Measurements from ENCODE around the gene NRM.
A peak's percentile ranks its signal among the peaks of the same experiment; 100 is the strongest.
"Not testable (repeated sequence)": the region's sequence is repeated elsewhere in the genome, so short reads cannot be mapped to it uniquely, and the experiment has no call there.

Gene NRM

DNA sequence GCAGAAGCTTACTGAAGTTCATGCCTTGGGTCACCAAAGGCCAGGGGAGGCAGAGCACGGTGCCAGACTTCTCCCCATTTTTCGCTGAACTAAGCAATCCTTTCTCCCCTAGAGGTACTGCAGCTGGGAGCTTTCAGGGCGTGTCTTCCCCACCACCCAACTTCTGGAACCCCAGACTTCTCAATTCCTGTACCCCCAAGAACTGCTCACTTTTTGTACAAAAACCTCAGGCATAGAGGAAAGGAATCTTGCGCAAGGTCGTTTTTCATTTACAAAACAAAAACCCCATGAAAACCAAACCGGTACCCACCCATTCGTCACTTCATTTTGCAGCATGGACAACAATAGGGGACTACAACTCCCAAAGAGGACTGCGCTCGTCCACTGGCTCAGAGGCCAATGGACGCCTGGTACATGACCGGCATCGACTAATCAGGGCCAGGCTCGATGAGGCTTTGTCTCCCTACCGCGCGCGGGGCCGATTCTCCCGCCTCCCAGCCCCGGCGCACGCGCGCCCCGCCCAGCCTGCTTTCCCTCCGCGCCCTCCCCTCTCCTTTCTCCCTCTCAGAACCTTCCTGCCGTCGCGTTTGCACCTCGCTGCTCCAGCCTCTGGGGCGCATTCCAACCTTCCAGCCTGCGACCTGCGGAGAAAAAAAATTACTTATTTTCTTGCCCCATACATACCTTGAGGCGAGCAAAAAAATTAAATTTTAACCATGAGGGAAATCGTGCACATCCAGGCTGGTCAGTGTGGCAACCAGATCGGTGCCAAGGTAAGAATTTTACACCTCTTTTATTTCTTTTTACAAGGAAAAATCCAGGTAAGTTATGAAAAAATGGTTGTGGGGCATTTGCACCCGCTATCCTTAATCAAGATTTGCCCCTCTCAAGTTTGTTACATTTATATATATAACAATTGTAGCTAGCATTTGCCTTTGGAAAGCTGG lies 29.3 kb upstream of the NRM start, which contains the start of gene TUBB:
TSS of gene TUBB (plus strand) at position 562 of the 947 bp plus-strand sequence. CDS start at position 717, 155 bp downstream.
- peak; percentile 94 for DNase-seq

DNA sequence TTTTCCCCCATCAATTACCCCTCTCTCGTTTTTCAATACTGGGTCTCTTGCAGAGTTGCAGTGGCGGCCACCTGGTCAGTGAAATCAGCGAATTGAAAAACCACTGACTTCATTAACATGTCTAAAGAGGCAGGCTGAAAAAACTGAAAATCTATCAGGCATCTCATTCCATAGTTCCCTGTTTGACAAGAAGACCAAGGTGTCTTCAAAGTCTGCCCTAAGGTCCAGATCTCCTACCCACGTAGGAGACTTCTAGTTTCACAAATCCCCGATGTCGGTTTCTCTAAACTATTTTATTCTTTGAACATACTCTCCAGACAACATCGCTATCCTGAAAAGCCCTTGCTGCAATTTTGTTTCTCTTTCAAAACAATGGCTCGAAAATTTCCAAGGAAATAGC lies 28.6 kb upstream of the NRM start:
- peak; percentile 69 for DNase-seq

DNA sequence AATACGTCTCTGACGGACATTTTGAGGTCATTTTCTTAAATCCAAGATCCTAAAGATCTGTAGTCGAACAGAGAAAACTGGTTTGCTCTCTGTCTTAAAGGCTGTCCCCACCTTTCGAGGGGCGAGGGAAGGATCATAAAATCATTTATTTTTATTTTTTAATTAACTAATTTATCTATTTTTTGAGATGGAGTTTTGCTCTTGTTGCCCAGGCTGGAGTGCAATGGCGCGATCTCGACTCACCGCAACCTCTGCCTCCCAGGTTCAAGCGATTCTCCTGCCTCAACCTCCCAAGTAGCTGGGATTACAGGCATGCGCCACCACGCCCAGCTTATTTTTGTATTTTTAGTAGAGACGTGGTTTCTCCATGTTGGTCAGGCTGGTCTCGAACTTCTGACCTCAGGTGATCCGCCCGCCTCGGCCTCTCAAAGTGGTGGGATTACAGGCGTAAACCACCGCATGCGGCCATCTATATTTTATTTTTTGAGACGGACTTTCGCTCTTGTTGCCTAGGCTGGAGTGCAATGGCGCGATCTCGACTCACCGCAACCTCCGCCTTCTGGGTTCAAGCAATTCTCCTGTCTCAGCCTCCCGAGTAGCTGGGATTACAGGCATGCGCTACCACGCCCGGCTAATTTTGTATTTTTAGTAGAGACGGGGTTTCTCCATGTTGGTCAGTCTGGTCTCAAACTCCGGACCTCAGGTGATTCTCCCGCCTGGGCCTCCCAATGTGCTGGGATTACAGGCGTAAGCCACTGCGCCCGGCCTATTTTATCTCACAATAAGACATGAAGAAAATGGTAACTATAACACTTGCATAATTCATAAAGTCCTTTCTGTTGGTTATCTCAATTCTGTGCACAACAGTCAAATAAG lies 27.3 kb upstream of the NRM start:
- DNase-seq: not testable (repeated sequence)

DNA sequence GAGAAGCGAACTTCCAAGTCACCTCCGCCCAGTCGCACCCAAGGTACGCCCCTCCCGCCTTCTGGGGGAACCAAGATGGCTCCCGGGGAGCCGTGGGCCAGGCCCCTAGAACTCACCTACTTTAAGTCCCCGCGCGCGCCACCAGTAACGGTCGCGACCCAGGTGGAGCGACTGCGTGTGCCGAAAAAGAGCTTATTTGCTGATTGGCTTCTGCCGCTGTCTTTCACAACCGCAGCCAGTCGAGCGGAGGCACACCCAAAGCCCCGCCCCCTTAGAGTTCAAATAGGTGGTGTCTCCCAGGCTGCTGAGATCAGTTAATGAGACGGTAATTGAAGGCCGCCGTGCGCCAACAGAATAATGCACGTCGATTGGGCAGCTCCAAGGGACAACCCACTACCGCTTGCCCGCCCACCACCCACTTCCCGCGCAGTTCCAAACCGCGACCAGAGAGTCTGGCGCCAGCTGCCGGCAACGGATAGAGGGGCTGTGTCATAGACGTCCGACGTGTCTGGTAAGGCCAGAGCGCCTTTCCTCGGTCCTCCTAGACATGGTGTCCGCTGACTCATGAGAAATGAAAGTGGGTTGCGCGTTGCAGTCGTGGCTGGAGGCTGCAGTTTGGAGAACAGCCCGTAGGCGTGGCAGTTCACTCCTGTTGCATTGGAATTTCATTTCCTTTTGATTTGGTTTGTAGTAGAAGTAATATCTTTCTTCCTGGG lies 26.5 kb upstream of the NRM start, which contains the start of gene MDC1:
TSS of gene MDC1 (minus strand) at position 153 of the 716 bp plus-strand sequence. CDS start 2,106 bp downstream, outside the sequence.
- DNase-seq: peak; percentile 100

DNA sequence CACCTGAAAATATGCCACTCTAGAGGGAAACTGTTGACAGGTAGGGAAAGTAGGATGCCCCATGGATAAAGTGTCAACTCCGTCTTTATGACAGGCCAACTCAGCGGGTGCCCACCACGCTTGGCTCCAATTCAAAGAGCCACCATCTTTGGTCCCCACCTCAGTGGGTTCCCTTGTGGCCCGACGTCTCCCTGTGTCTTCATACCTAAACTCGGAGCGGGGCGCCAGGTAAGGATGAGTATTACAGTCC lies 26.0 kb upstream of the NRM start:
- no peak for DNase-seq

DNA sequence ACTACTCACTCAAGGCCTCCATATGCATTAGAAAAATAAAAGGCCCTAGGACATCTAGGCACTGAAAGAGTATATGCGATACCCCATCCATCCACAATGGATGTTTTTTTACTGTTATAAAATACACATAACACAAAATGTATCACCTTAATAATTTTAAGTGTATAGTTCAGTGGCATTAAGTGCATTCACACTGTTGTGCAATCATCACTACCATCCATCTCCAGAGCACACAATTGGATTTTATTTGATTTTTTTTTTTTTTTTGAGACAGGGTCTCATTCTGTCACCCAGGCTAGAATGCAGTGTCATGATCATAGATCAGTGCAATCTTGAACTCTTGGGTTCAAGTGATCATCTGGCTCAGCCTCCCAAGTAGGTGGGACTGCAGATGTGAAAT lies 23.5 kb upstream of the NRM start:
- no peak for DNase-seq

DNA sequence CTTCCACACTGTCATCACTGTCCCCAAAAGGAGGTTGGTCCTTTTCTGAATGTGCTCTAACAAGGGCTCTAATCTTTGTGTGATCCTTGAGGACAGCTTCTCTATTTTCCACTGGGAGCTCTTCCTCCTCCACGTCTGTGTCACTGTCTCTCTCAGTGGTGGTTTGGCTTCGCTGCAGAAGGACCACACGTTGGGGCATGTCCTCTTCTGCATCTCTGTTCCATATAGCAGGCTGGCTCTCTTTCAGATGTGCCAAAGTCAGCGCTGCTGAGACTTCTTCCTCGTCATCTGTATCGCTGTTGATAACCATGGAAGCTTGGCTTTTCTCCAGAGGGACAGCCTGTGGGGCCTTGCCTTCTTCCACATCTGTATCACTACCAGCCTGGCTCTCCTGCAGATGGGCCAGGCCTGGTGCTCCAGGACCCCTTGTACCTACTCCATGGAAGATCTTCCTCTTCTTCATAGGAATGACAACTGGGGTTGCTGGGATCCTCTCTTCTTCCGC lies 21.7 kb upstream of the NRM start:
- no peak for DNase-seq

DNA sequence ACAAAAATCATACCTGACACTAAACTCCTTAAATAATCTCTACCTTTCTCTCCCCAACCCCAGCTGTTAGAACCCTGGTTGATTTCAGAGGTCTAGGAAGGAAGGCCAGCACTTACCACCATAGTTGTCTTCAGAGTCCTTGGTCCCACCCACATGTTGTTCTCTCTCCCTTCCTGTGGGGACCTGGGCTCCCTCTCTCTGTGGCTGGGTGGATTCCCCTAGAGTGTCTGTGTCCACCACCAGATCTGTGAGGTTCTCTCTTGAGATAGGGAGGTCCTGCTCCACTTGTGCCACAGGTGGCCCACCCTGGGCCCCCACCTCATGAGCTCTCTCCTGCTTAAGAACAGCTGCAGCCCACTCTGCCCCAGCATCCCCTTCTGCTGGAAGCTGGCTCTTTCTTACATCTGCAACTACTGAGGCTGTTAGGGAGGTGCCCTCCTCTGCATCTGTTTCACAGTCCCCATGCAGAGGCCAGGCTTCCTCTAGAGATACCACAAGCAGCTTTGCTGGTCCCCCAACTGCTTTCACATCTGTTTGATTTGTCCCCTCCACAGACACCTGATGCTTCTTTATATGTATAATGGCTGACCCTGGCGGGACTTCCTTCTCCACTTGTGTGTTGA lies 21.1 kb upstream of the NRM start:
- no peak for DNase-seq

DNA sequence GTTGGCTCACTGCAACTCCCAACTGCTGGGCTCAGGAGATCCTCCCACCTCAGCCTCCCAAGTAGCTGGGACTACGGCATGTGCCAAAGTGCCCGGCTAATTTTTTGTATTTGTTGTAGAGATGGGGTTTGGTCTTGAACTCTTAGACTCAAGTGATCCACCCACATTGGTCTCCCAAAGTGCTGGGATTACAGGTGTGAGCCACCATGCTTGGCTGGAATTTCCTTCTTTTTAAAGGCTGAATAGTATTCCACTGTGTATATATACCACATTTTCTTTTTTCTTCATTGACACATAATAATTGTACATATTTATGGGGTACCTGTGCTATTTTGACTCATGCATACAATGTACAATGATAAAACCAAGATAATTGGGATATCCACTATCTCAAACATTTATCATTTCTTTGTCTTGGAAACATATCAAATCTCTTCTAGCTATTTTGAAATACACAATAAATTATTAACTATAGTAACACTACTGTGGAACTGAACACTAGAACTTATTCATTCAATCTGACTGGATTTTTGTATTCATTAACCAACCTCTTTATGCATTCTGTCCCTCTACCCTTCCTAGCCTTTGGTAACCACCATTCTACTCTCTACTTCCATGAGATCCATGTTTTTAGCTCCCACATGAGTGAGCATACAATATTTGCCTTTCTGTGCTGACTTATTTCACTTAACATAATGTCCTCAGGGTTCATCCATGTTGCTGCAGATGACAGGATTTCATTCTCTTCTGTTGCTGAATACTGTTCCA lies 18.5 kb upstream of the NRM start:
- DNase-seq: no peak

DNA sequence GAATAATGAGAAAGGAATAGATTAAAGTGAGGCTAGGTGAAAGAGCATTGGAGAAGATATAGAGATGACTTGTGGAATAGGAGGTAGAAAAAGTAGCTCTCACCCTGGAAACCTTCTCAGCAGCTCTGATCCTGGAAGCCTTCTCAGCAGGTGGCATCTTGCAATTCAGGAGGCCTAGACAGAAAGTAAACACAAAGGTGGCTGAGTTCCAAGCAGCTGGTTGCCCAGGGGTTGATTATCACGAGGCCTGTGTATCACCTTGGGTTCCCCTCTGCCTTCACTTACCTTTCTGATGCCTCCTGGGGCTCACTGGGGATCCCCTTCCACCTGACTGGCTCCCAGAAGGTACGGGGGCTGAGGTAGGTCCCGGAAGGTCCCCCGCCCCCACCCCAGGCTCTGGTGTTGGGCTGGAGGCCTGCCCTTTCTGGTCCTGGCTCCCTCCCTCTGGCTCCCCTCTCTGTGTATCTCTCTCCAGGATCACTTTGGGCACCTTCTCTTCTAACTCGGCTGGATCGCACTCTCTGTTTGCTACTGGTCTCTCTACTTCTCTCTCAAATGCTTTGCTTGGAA lies 16.6 kb upstream of the NRM start:
- DNase-seq: peak; percentile 87

DNA sequence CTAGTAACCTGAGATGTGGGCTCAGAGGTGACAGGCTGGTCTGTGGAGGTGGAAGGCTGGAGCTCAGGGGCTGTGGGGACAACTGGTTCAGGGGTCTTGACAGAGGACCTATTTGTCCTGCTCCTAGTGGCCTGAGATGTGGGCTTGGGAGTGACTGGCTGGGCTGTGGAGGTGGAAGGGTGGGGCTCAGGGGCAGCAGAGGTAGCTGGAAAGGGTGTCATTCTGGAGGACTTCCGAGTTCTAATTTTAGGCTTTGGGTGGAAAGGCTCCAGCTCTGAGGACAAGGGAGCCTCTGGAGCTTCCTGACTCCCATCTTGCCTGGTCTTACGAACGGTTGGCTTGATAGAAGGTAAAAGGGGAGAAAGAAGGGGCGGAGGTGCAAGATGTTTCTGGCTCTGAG lies 14.8 kb upstream of the NRM start:
- DNase-seq: no peak

DNA sequence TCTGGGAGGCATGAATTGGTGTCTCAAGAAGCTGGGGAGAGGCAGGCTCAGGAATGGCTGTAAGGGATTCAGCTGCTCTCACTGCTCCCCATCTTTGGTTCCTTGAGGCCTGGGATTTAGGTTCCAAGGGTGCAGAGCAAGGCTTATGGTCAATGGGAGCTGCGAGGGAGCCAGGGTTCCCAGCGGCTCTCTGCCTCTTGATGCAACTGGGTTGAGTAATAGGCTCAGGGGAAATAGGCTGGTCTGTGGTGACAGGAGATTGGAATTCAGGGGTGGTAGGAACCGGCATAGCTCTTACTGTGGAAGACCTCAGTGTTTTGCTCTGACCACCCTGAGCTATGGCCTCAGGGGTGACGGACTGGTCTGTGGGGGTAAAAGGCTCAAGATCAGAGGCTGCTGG lies 13.0 kb upstream of the NRM start:
- DNase-seq: no peak

DNA sequence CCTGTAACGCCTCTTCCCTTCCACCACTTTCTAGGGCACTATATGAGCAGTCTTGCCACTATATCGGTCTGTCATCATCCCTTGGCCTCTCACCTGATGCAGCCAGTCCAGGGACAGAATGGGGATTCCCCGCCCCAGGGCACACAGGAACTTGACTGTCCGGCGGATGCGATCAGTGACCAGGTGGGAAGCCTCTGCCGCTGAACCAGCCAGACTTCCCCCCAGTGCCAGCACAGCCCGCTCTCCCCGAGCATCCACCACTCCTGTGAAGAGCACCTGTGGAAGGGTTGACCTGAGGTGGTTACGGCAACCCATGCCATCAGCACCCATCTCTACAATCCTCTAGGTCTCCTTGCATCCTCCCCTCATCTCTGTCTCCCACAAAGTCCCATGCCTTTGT lies 12.2 kb upstream of the NRM start:
- no peak for DNase-seq

DNA sequence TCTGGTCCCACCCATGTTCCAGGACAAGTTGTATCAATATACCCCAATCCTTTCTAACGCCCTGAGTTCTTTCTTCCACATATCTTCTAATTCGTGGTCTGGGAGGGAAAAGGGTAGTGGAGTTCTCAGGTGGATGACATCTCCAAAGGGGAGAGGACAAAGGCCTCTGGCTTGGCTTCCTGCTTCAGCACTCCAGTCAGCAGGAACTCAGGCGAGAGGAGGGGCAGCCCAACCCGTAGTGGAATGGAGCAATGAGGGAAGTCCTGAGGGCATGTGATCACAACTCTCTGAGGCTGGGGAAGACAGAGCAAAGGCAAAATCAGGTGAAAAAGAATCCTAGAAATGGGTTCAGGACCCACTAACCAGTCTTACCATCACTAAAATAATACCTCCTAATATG lies 9.6 kb upstream of the NRM start:
- DNase-seq: no peak

DNA sequence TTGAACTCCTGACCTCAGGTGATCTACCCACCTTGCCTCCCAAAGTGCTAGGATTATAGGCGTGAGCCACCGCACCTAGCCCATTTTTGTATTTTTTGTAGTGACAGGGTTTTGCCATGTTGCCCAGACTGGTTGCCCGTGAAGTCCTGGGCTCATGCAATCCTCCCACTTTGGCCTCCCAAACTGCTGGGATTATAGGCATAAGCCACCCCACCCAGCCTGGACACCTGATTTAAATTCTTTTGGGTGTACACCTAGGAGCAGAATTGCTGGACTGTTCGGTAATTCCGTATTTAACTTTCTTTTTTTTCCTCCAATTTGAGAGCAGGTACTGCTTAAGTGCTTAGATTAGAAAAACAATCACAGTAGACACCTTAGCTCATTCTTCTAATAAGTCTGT lies 5.6 kb upstream of the NRM start:
- no peak for DNase-seq

DNA sequence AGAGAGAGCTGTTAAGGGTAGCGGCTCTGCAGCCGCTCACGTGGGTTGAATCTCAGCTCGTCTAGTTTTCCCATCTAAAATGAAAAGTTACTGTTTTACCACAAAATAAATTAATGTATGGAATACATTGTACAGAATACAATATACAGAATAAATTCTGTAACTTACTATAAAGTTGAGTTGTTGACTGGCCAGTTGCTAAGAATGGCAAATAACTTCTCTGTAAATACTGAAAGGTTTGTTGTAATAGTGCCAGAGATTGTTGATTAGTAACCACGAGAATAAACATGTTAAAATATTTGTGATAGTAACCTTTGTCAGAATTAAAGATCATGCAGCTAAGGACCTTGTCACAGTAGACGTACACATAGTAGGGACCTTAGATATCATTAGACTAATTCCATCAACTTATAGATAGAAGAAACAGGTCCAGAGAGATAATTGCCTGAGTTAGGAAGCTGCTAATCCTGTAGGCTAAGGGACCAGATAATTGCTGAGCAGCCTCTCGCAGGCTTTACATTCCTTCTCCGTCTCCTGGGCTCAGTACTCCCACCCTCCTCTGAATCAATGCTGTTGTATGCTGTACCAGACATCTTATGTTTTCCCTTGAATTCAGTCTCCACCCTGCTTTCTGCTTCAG lies 544 bp upstream of the NRM start:
- DNase-seq: no peak

DNA sequence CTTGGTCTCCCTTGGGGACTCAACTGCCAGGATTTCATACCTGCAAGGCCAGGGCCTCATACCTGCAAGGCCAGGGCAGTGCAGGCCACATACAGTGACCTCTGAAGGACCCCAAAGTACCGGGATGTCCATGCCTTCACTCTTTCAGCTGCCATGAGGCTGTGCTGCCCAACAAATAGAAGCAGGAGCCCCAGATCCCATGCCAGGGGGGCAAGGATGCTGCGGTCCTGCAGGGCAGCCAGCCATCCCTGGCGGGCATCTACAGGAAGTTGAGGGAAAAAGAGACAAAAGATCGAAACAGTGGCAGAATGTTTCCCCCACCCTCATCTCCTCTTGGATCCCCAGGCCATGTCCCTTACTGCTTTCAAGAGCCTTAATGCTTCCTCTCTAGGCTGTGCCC lies 799 bp downstream of the NRM start:
- no peak for DNase-seq

DNA sequence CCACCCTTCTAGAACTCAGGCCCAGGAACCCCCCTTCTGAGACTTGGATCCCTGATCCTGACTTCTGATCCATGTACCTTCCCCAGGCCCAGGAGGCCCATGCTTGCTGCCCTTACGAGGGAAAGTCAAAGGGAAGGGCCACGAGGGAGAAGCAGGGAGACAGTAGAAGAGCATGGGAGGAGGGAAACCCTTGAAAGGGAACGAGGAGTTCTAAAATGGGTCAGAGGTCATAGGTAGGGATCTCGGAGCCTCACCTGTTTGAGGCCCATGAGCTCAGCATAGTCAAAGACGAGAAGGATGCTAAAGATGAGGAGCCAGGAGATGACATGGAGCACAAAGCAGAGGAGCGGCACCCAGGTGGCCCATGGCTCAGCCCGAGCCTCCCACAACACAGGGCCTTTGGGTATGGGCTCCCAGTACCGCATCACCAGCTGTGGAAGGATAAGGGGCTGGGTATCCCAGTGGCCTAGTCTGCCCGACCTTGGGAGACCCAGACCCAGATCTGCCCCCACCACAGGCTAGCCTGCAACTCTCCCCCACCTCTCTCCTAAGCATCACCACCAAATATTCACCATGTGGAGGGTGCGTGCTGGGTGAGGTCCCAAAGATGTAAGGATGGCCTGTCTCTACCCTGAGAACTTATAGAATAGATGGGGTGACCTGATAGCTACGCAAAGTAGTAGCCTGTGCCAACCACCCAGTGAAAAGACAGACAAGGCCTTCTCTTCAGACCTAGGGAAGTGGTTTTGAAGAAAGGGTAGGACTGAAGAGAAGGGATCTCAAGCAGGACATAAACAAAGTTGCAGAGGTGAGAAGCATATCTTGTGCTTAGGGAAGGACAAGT lies 1.5 kb downstream of the NRM start:
- DNase-seq: no peak

DNA sequence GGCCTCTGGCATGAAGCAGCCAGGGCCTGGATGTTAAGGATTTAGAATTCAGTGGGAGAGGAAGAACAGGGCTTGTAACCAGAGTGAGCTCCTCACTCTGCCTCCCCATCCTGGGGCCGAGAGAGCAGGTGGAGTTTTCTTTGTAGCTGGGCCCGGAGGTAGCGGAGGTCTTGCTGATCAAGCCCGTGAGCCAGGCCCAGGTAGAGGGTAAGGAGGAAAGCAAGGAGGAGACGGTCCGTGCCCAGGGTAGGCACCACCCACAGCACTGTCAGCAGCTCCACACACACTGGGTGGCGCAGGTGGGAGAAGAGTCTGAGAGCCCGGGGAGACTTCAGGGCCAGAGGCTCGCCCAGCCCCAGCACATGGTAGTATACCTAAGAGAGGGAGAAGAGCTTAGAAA lies 2.2 kb downstream of the NRM start:
- no peak for DNase-seq

Measured in NCI-H510A treated with DMSO at 0.1 percent for 48 hours (cell line).